VCaP (cell line): ENCODE measurements around the gene ABI3BP.

Experiments used
- H3K27ac ChIP-seq: fragments of 450-650 bp; 2 replicates; pipeline ENCODE4 v1.5.1; 2017
- CTCF ChIP-seq: fragments of 450-650 bp; conservative IDR thresholded peaks from 2 replicates; pipeline ENCODE4 v1.5.1; 2017; ENCODE audit warnings: mild to moderate bottlenecking, moderate library complexity

ABI3BP gene

DNA sequence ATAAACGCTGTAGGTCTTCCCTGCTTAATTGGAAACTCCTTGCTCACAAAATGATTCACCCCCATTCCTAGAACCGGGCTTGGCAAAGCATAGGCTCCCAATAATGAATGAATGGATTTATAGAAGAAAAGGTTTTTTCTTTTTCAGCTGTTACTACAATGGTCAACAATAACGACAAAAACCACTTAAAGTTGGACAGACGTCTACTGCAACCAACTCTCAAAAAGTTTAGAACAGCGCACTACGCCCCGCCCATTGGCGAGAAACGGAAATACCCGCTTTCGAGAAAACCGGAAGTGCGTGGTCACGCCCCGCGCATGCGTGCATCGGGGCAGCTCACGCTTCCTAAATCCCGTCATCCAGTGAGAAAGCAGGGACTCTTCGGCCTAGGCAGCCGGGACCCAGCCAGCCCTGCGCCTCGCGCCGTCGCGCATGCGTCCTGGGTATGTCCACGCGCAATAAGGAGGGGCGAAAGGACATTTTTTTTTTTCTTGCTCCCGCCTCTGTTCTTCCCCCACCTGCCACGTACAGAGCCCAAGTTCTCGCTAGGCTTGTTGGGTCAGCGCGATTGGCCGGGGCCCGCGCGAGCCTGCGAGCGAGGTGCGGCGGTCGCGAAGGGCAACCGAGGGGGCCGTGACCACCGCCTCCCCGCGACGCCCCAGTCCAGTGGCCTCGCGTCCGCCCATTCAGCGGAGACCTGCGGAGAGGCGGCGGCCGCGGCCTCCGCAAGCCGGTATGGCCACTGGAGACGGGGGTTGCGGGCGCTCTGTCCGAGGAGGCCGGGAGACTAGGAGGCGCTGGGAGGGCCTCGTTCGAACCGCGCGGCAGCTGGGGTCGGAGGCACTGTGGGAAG, 284.0 kb downstream of the ABI3BP start, which contains the start of gene TFG:
TSS of gene TFG (plus strand) at position 506 of the 853 bp plus-strand sequence. CDS start 4,192 bp downstream, outside the sequence.
- H3K27ac ChIP-seq, result peak within 1 kb of the TSS; percentile 81
- no peak for TF ChIP-seq CTCF

GRCh38 chr3:100708644-100708988, 284.6 kb downstream of the ABI3BP start:
- no peak for TF ChIP-seq CTCF
- H3K27ac ChIP-seq, result peak overlapping the region; percentile 81; the same call in 1 of the 2 replicates

DNA sequence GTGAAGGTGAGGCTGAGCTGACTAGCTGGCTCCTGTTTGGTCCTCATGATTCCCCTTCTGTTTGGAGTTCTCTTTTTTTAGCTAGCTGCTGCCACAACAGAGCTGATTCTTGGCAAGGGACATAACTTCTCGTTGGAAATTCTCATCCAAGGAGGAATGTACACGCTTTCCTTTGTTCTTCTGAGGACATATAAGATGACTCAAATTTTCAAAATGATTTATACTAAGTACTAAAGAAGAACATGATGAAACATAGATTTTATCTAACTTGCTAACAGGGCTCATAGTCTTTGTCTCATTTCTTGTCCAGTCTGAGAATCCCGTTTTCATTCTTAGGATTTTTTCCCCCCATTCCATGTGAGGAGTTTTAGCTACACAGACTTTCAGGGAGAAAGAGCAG, 286.9 kb downstream of the ABI3BP start:
- H3K27ac ChIP-seq, result no peak overlapping the region
- TF ChIP-seq CTCF, result no peak

GRCh38 chr3:100703865-100704264, 289.4 kb downstream of the ABI3BP start:
- no peak for TF ChIP-seq CTCF
- no peak overlapping the region for H3K27ac ChIP-seq

DNA sequence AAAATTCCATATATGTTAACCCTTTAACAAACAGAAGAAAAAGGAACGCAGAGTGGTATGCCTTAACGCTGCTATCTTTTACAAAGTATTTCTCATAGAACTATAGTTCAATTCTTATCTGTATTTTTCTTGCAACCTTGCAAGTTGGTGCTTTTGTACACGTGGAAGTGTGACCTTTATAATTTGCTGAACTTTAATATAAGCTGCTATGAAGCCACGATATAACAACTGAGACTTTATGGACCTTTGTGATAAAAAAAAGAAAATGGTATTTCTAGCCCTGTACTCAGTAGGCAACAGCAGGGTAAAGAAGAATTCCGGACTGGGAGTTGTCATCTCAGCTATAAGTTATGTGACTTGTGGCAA, 290.3 kb downstream of the ABI3BP start:
- H3K27ac ChIP-seq, result no peak overlapping the region
- TF ChIP-seq CTCF, result no peak

- no peak for TF ChIP-seq CTCF
- H3K27ac ChIP-seq, result no peak overlapping the region
Measured at GRCh38 chr3:100702082-100702979, 290.9 kb downstream of the ABI3BP start.

- H3K27ac ChIP-seq, result no peak overlapping the region
- no peak for TF ChIP-seq CTCF
Measured at GRCh38 chr3:100700708-100701107, 292.5 kb downstream of the ABI3BP start.
